MCF 10A (cell line): ENCODE measurements around the gene ME3. TPM values are rescaled to one million over a fixed set of nuclear protein-coding genes. Genes with fewer than 3 reads are reported as not detected.

Experiments used
- BruUV-seq: library from RNA; stranded (reverse); fragments of 400-500 nt; replicated peaks from 2 replicates; lab custom pipeline; 2021; lab: Mats Ljungman, UMichigan
- CTCF ChIA-PET: fragments of 300-600 bp; sonication (Branson Sonifier 250); formaldehyde crosslinking; extraction: SDS; loops from one replicate; lab custom pipeline; 2021; ENCODE audit warnings: antibody characterized with exemption, inconsistent platforms; lab: Yijun Ruan, JAX
- POLR2A ChIA-PET: fragments of 300-600, 350-650 bp; sonication (Branson Sonifier 250); formaldehyde crosslinking; extraction: SDS; loops from one replicate; lab custom pipeline; 2020; ENCODE audit warnings: antibody characterized with exemption, inconsistent platforms; lab: Yijun Ruan, JAX
- DNase-seq: peaks from one replicate; pipeline ENCODE4 v3.0.0-alpha.2; 2018; ENCODE audit not compliant: unreplicated experiment
- H3K27ac Mint-ChIP-seq: one replicate; pipeline ENCODE4 v1.8.0; 2022; ENCODE audit warnings: mild to moderate bottlenecking, low read depth, mixed read lengths; ENCODE audit not compliant: unreplicated experiment
- H3K27me3 Mint-ChIP-seq: one replicate; pipeline ENCODE4 v1.8.0; 2022; ENCODE audit warnings: mixed read lengths; ENCODE audit not compliant: insufficient read depth, unreplicated experiment
- H3K36me3 Mint-ChIP-seq: one replicate; pipeline ENCODE4 v1.8.0; 2022; ENCODE audit warnings: mild to moderate bottlenecking, moderate library complexity, mixed read lengths; ENCODE audit not compliant: insufficient read depth, unreplicated experiment
- H3K4me1 Mint-ChIP-seq: one replicate; pipeline ENCODE4 v1.8.0; 2022; ENCODE audit warnings: mixed read lengths; ENCODE audit not compliant: insufficient read depth, unreplicated experiment
- H3K4me3 Mint-ChIP-seq: one replicate; pipeline ENCODE4 v1.8.0; 2022; ENCODE audit warnings: mild to moderate bottlenecking, moderate library complexity, mixed read lengths; ENCODE audit not compliant: unreplicated experiment
- H3K9me3 Mint-ChIP-seq: one replicate; pipeline ENCODE4 v1.8.0; 2022; ENCODE audit warnings: mixed read lengths; ENCODE audit not compliant: unreplicated experiment
- intact Hi-C: fragments of 100-400 bp; cut with micrococcal nuclease; formaldehyde crosslinking; loops from 2 replicates; pipeline ENCODE4 v1.14.1; 2022
- total RNA-seq: library from RNA; stranded (reverse); gene quantifications from 2 replicates; pipeline ENCODE4 v1.2.3, GENCODE V29; 2022
- TF ChIP-seq, protein P1 (sequence below): fragments of 200-600 bp; IDR thresholded peaks from one replicate; pipeline ENCODE4 v1.8.0; 2022; ENCODE audit warnings: antibody characterized with exemption, mild to moderate bottlenecking; ENCODE audit not compliant: unreplicated experiment

ME3 gene
- total RNA-seq, 1 experiment from 2014 or later, result not detected

DNA sequence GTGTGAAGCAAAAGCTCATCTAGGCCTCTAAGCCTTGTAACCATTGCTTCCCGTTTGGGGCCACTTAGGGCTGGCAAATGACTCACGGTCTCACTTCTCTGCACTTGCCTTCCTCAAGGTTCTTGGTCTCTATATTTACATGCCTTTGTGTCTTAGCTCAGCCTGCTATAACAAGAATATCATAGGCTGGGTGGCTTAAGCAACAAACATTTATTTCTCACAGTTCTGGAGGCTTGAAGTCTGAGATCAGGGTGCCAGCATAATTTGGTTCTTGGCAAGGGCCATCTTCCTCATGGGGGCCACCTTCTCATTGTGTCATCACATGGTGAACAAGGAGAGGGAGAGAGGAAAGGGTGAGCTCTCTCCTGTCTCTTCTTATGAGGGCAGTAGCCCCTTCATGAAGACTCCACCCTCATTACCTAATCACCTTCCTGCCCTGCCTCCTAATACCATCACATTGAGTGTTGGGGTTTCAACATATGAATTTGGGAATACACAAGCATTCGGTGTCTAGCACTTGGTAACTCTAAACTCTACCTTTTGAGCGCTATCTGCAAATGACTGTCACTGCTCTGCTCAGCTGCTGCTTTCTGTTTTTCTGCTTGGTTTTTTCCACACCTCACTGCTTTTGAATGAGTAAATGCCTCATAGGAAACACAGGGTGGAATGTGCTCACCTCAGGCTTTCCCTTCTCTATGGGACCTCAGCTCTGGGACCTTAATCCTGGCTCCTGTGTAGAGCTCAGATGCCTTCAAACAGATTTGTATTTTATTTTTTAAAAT, 16.2 kb upstream of the ME3 start:
- Mint-ChIP-seq H3K9me3 (no peaks in the 10 kb centered on the region), H3K27me3 (no peaks in the 10 kb centered on the region), H3K4me3 (no peak overlapping the region), H3K4me1 (peaks cover 14% of the 10 kb centered on the region), H3K36me3 (no peaks in the 10 kb centered on the region), H3K27ac (no peak overlapping the region)
- no TSS peak for BruUV-seq
- intact Hi-C loops, result no loop called here
- DNase-seq, result no peak
- CTCF ChIA-PET, result interaction anchor here (1.0 to 1.3 kb wide), 3 partner anchors 10 to 129 kb away, joined by 3 to 5 read pairs (median 3); no protein-coding TSS in a partner anchor
- POLR2A ChIA-PET, result no interaction called here
- TF ChIP-seq, protein P1, sequence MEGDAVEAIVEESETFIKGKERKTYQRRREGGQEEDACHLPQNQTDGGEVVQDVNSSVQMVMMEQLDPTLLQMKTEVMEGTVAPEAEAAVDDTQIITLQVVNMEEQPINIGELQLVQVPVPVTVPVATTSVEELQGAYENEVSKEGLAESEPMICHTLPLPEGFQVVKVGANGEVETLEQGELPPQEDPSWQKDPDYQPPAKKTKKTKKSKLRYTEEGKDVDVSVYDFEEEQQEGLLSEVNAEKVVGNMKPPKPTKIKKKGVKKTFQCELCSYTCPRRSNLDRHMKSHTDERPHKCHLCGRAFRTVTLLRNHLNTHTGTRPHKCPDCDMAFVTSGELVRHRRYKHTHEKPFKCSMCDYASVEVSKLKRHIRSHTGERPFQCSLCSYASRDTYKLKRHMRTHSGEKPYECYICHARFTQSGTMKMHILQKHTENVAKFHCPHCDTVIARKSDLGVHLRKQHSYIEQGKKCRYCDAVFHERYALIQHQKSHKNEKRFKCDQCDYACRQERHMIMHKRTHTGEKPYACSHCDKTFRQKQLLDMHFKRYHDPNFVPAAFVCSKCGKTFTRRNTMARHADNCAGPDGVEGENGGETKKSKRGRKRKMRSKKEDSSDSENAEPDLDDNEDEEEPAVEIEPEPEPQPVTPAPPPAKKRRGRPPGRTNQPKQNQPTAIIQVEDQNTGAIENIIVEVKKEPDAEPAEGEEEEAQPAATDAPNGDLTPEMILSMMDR, result no peak

GRCh38 chr11:86687185-86687778, 14.9 kb upstream of the ME3 start:
- TF ChIP-seq, protein P1, result no peak
- ChIA-PET POLR2A (interaction anchor here (0.5 to 1.0 kb wide), 4 partner anchors 9 to 125 kb away, joined by 3 to 4 read pairs (median 3); no protein-coding TSS in a partner anchor), CTCF (no interaction called here)

DNA sequence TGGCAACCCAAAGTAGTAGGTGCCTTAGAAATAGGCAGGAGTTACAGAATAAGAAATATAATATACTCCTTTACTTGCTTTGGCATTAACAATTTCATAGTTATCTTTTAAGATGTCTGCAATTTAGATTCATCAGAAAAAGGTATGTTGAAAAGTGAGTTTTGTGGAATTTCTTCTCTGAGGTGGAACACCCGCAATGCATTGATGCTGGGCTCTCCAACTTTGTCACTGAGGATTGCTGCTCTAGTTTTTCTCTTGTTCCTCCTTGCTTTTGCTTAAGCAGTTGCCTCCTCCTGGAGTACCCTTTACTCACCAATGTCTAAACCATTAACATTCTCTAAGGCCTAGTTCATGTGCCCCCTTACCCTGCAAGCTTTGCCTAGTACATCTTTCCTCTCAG, 14.1 kb upstream of the ME3 start:
- ChIA-PET POLR2A (interaction anchor here (1.0 to 1.1 kb wide), 2 partner anchors 9 to 50 kb away, joined by 3 read pairs; no protein-coding TSS in a partner anchor), CTCF (no interaction called here)
- TF ChIP-seq, protein P1, result no peak
- Mint-ChIP-seq H3K27ac (no peak overlapping the region), H3K4me1 (no peaks in the 10 kb centered on the region), H3K36me3 (no peaks in the 10 kb centered on the region), H3K9me3 (no peaks in the 10 kb centered on the region), H3K4me3 (no peak overlapping the region), H3K27me3 (no peaks in the 10 kb centered on the region)
- intact Hi-C loops, result no loop called here
- DNase-seq, result no peak
- BruUV-seq, result no TSS peak

More at GRCh38 chr11:86687185-86687778, 14.9 kb upstream of the ME3 start:
- no peak for DNase-seq
- no peaks in the 10 kb centered on the region for H3K36me3 Mint-ChIP-seq
- peaks cover 7% of the 10 kb centered on the region for H3K4me1 Mint-ChIP-seq
- H3K9me3 Mint-ChIP-seq, result no peaks in the 10 kb centered on the region
- intact Hi-C loops, result no loop called here
- no peaks in the 10 kb centered on the region for H3K27me3 Mint-ChIP-seq
- H3K4me3 Mint-ChIP-seq, result no peak overlapping the region
- H3K27ac Mint-ChIP-seq, result no peak overlapping the region
- BruUV-seq, result no TSS peak

GRCh38 chr11:86681483-86681756, 9.0 kb upstream of the ME3 start:
- ChIA-PET CTCF (interaction anchor here (0.5 to 1.7 kb wide), 2 partner anchors 27 to 48 kb away, joined by 3 read pairs; no protein-coding TSS in a partner anchor), POLR2A (interaction anchor here (0.8 kb wide), 1 partner anchor 11 kb away, joined by 4 read pairs; no protein-coding TSS in a partner anchor)
- no peak overlapping the region for H3K27ac Mint-ChIP-seq
- H3K9me3 Mint-ChIP-seq, result no peaks in the 10 kb centered on the region
- no peaks in the 10 kb centered on the region for H3K27me3 Mint-ChIP-seq
- no TSS peak for BruUV-seq
- DNase-seq, result no peak
- TF ChIP-seq, protein P1, result no peak
- H3K36me3 Mint-ChIP-seq, result no peaks in the 10 kb centered on the region
- intact Hi-C loops, result no loop called here
- peaks cover 6% of the 10 kb centered on the region for H3K4me1 Mint-ChIP-seq
- H3K4me3 Mint-ChIP-seq, result no peak overlapping the region
